ENCODE measurements around the gene PSMB7.

DNA sequence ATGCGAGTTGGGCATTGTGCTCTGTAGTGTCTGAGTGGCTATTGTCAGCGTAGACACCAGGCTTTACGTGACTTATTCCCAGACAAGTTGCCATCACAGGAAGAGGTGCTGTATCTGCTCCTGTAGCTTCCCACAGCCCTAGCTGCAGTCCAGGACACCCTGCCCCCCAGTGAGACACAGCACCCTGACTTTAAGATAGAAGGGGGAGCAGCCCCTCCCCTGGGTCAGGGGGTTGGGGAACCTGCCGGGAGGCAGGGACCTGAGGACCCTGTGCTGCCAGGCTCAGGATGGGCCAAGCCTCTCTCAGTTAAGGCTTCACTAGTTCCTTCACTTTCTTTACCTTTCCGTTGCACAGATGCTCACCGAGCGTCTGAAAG lies 82.1 kb downstream of the PSMB7 start:
- TF ChIP-seq, protein P1, sequence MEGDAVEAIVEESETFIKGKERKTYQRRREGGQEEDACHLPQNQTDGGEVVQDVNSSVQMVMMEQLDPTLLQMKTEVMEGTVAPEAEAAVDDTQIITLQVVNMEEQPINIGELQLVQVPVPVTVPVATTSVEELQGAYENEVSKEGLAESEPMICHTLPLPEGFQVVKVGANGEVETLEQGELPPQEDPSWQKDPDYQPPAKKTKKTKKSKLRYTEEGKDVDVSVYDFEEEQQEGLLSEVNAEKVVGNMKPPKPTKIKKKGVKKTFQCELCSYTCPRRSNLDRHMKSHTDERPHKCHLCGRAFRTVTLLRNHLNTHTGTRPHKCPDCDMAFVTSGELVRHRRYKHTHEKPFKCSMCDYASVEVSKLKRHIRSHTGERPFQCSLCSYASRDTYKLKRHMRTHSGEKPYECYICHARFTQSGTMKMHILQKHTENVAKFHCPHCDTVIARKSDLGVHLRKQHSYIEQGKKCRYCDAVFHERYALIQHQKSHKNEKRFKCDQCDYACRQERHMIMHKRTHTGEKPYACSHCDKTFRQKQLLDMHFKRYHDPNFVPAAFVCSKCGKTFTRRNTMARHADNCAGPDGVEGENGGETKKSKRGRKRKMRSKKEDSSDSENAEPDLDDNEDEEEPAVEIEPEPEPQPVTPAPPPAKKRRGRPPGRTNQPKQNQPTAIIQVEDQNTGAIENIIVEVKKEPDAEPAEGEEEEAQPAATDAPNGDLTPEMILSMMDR (IDR thresholded peaks at IDR 0.05; ENCODE audit: low read depth, low read length), result no peak
- TF ChIP-seq POLR2A (IDR thresholded peaks at IDR 0.05; ENCODE audit: extremely low read depth, insufficient read length), result no peak

Measured in NB4 (cell line).